GM23338 (cell line): Measurements from ENCODE around the gene UBAC1. TPM values are rescaled to one million over a fixed set of nuclear protein-coding genes. Genes with fewer than 3 reads are reported as not detected.

ENCODE experiments used
- ATAC-seq: fragments of 200-7000 bp; cut with Tn5 transposase; 3 replicates; pipeline ENCODE4 v1.9.1; 2020
- DNase-seq: peaks from one replicate; pipeline ENCODE4 v3.0.0-alpha.2; 2015; ENCODE audit warnings: low spot score
- H2AFZ ChIP-seq: fragments of 200-600 bp; sonication (generic); 2 replicates; pipeline ENCODE4 v1.8.0; 2016; ENCODE audit warnings: antibody characterized with exemption, mild to moderate bottlenecking, moderate library complexity
- H3F3A ChIP-seq: fragments of 200-600 bp; sonication (generic); replicated peaks from 2 replicates; pipeline ENCODE4 v1.8.0; 2017; ENCODE audit warnings: antibody characterized with exemption, mixed run types, low read depth
- H3K27ac ChIP-seq: fragments of 200-600 bp; sonication (generic); 2 replicates; pipeline ENCODE4 v1.6.1; 2016; ENCODE audit warnings: low read depth
- H3K27me3 ChIP-seq: fragments of 200-600 bp; sonication (generic); 2 replicates; pipeline ENCODE4 v1.8.0; 2016; ENCODE audit warnings: mild to moderate bottlenecking, mixed run types, moderate library complexity; ENCODE audit not compliant: insufficient read depth
- H3K36me3 ChIP-seq: fragments of 200-600 bp; sonication (generic); 2 replicates; pipeline ENCODE4 v1.8.0; 2016; ENCODE audit warnings: mild to moderate bottlenecking; ENCODE audit not compliant: insufficient read depth
- H3K4me1 ChIP-seq: fragments of 200-600 bp; sonication (generic); 2 replicates; pipeline ENCODE4 v1.8.0; 2016; ENCODE audit warnings: mild to moderate bottlenecking, moderate library complexity; ENCODE audit not compliant: insufficient read depth
- H3K4me2 ChIP-seq: fragments of 200-600 bp; sonication (generic); 2 replicates; pipeline ENCODE4 v1.7.1; 2017; ENCODE audit warnings: mixed run types
- H3K4me3 ChIP-seq: fragments of 200-600 bp; sonication (generic); 2 replicates; pipeline ENCODE4 v1.6.1; 2016; ENCODE audit warnings: mixed run types
- H3K79me2 ChIP-seq: fragments of 200-600 bp; sonication (generic); replicated peaks from 2 replicates; pipeline ENCODE4 v1.8.0; 2017; ENCODE audit warnings: mild to moderate bottlenecking; ENCODE audit not compliant: insufficient read depth
- H3K9me2 ChIP-seq: fragments of 200-600 bp; sonication (generic); 2 replicates; pipeline ENCODE4 v1.8.0; 2017; ENCODE audit not compliant: insufficient read depth
- H4K20me1 ChIP-seq: fragments of 200-600 bp; sonication (generic); replicated peaks from 2 replicates; pipeline ENCODE4 v1.8.0; 2017; ENCODE audit warnings: mild to moderate bottlenecking; ENCODE audit not compliant: insufficient read depth
- H3K27ac Mint-ChIP-seq: 2 replicates; pipeline ENCODE4 v1.8.0; 2020; ENCODE audit warnings: inconsistent platforms, mild to moderate bottlenecking, moderate library complexity, mixed read lengths
- H3K27me3 Mint-ChIP-seq: 3 replicates; pipeline ENCODE4 v1.8.0; 2022; ENCODE audit warnings: low read depth, mild to moderate bottlenecking, moderate library complexity, mixed read lengths, inconsistent platforms; ENCODE audit not compliant: insufficient read depth, poor library complexity
- H3K36me3 Mint-ChIP-seq: 3 replicates; pipeline ENCODE4 v1.8.0; 2021; ENCODE audit warnings: low read depth, mild to moderate bottlenecking, inconsistent platforms, moderate library complexity, mixed read lengths
- H3K4me1 Mint-ChIP-seq: 3 replicates; pipeline ENCODE4 v1.8.0; 2020; ENCODE audit warnings: mild to moderate bottlenecking, inconsistent platforms, mixed read lengths
- H3K4me3 Mint-ChIP-seq: 3 replicates; pipeline ENCODE4 v1.8.0; 2021; ENCODE audit warnings: moderate library complexity, mild to moderate bottlenecking, inconsistent platforms, mixed read lengths
- H3K9me3 Mint-ChIP-seq: 3 replicates; pipeline ENCODE4 v1.8.0; 2020; ENCODE audit warnings: moderate library complexity, mild to moderate bottlenecking, inconsistent platforms, mixed read lengths
- JUNB ChIP-seq: IDR thresholded peaks from one replicate; pipeline ENCODE4 v1.6.1; 2016; ENCODE audit warnings: antibody characterized with exemption; ENCODE audit not compliant: unreplicated experiment
- POLR2AphosphoS5 ChIP-seq: IDR thresholded peaks from 2 replicates; pipeline ENCODE4 v1.6.1; 2016; ENCODE audit warnings: antibody characterized with exemption, low read depth
- STAT1 ChIP-seq: IDR thresholded peaks from one replicate; pipeline ENCODE4 v1.6.1; 2016; ENCODE audit warnings: antibody characterized with exemption; ENCODE audit not compliant: unreplicated experiment
- ZNF462 ChIP-seq: fragments of 250-450 bp; sonication (Bioruptor Pico); IDR thresholded peaks from 2 replicates; pipeline ENCODE4 v1.5.0; 2020; ENCODE audit warnings: mild to moderate bottlenecking, moderate library complexity
- polyA plus RNA-seq: library from polyadenylated mRNA; unstranded; fragments of >200 nt; fragmentation: Nextera tagmentation; extraction: Ambion mirVana; gene quantifications from 2 replicates; pipeline ENCODE4 v1.2.1, GENCODE V29; 2016
- total RNA-seq: library from RNA; depleted of rRNA; stranded (reverse); fragments of >200 nt; shearing (Covaris generic); gene quantifications from 2 replicates; pipeline ENCODE4 v1.2.3, GENCODE V29; 2014

Gene UBAC1
- total and polyA plus RNA-seq, 2 experiments from 2014 or later: 63.2 to 86.6 TPM

DNA sequence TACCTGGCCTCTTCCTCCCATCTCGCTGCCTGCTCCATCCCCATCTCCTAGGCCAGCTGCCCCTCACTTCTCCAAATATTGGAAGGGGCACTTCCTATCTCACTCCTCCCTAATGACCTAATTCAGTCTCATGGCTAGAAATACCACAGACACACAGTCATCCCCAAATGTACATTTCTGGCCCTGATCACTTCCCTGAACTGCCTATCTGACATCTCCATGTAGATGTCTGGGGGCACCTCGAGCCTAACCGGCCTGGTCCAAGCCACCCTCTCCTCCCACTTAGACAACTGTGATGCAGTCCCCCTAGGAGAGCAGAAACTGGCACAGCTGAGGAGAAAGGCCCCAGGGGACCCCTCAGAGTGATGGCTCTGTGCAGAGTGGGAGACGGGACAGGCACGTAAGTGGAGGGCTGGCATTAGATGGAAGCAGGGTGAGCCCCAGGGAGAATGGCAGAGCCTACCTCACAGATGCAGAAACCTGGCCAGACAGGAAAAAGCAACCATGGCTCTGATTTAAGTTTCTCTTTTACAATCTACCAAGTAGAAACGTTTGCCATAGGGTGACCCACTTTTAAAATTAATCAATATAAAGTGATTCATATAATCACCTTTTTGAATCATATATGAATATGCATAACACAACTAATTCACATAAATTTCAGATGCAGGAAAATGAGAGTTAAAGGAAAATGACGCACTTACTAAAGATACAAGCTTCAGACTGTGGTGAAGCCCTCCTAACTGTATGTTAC lies 75.9 kb downstream of the UBAC1 start (continued):
- TF ChIP-seq ZNF462: no peak

GRCh38 chr9:135884328-135885035 lies 76.7 kb downstream of the UBAC1 start:
- H3K36me3 ChIP-seq: no peaks in the 10 kb centered on the region; the same call in 1 of the 2 replicates
- H3K4me1 ChIP-seq: peaks cover 33% of the 10 kb centered on the region
- no peak overlapping the region for H3K4me3 ChIP-seq
- no peaks in the 10 kb centered on the region for H3K27me3 ChIP-seq
- peaks cover 83% of the 10 kb centered on the region for H4K20me1 ChIP-seq
- H3K9me2 ChIP-seq: no peaks in the 10 kb centered on the region
- ATAC-seq (no peak), DNase-seq (no peak)
- no peak overlapping the region for H3K4me2 ChIP-seq
- no peak overlapping the region for H2AFZ ChIP-seq
- H3K27me3 Mint-ChIP-seq: peaks cover 18% of the 10 kb centered on the region
- no peaks in the 10 kb centered on the region for H3K9me3 Mint-ChIP-seq
- H3K4me3 Mint-ChIP-seq: no peak overlapping the region
- H3F3A ChIP-seq: peaks cover 7% of the 10 kb centered on the region; the same call in 1 of the 2 replicates
- H3K27ac ChIP-seq: no peak overlapping the region
- H3K27ac Mint-ChIP-seq: peak overlapping the region; percentile 5; the same call in 1 of the 2 replicates
- peaks cover 100% of the 10 kb centered on the region for H3K79me2 ChIP-seq
- H3K36me3 Mint-ChIP-seq: peaks cover 8% of the 10 kb centered on the region; the same call in 2 of the 3 replicates
- H3K4me1 Mint-ChIP-seq: peaks cover 67% of the 10 kb centered on the region
- TF ChIP-seq JUNB (no peak), ZNF462 (no peak), POLR2AphosphoS5 (no peak), STAT1 (no peak)
